C4-2B (cell line): ENCODE measurements around the gene SETD2.

ENCODE experiments used
- ZFX ChIP-seq: fragments of 450-650 bp; IDR thresholded peaks from 2 replicates; pipeline ENCODE4 v1.6.1; 2017
- TF ChIP-seq, protein P1 (sequence below): fragments of 450-650 bp; conservative IDR thresholded peaks from 2 replicates; pipeline ENCODE4 v1.5.1; 2017; ENCODE audit warnings: mild to moderate bottlenecking

DNA sequence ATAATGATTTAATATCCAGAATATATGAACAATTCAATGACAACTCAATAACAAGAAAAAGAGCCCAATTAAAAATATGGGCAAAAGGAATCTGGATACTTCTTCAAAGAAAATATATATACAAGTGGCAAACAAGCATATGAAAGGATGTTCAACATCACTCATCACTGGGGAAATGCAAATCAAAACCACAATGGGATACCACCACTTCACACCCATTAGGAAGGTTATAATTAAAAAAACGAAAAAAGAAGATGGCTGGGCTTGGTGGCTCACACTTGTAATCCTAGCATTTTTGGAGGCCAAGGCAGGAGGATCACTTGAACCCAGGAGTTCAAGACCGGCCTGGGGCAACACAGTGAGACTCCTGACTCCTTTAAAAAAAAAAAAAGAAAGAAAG, 191.5 kb downstream of the SETD2 start:
- TF ChIP-seq, protein P1, sequence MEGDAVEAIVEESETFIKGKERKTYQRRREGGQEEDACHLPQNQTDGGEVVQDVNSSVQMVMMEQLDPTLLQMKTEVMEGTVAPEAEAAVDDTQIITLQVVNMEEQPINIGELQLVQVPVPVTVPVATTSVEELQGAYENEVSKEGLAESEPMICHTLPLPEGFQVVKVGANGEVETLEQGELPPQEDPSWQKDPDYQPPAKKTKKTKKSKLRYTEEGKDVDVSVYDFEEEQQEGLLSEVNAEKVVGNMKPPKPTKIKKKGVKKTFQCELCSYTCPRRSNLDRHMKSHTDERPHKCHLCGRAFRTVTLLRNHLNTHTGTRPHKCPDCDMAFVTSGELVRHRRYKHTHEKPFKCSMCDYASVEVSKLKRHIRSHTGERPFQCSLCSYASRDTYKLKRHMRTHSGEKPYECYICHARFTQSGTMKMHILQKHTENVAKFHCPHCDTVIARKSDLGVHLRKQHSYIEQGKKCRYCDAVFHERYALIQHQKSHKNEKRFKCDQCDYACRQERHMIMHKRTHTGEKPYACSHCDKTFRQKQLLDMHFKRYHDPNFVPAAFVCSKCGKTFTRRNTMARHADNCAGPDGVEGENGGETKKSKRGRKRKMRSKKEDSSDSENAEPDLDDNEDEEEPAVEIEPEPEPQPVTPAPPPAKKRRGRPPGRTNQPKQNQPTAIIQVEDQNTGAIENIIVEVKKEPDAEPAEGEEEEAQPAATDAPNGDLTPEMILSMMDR = no peak
- no peak for TF ChIP-seq ZFX
